Endothelial cell of umbilical vein (primary cell): ENCODE data around the gene BICRA. TPM values are rescaled to one million over a fixed set of nuclear protein-coding genes. Genes with fewer than 3 reads are reported as not detected.

Experiments used
- BruUV-seq: library from RNA; stranded (reverse); fragments of 400-500 nt; replicated peaks from 2 replicates; lab custom pipeline; 2021; lab: Mats Ljungman, UMichigan
- CTCF ChIA-PET: fragments of 300-600, 350-600 bp; sonication (Branson Sonifier 250); formaldehyde crosslinking; loops from one replicate; lab custom pipeline; 2021; ENCODE audit warnings: antibody characterized with exemption, inconsistent platforms; lab: Charles Lee
- POLR2A ChIA-PET: fragments of 300-600, 350-600 bp; sonication (Branson Sonifier 250); formaldehyde crosslinking; loops from one replicate; lab custom pipeline; 2021; ENCODE audit warnings: antibody characterized with exemption, inconsistent platforms; lab: Charles Lee
- DNase-seq: peaks from one replicate; pipeline ENCODE4 v3.0.0-alpha.2; 2011; ENCODE audit warnings: low read depth, low spot score
- FAIRE-seq: peaks from 2 replicates; lab custom pipeline; 2011; peaks lifted over from hg19 to GRCh38; lab: Jason Lieb, UNC
- H2AFZ ChIP-seq: 2 replicates; pipeline ENCODE4 v1.6.0; 2012; ENCODE audit warnings: low read depth, low read length, control low read depth, inconsistent platforms
- H3K27ac ChIP-seq: 2 replicates; pipeline ENCODE4 v1.5.1; 2011; ENCODE audit warnings: low read depth, mild to moderate bottlenecking, control low read depth, low read length, moderate library complexity; ENCODE audit not compliant: insufficient read depth
- H3K27me3 ChIP-seq, 2 experiments: 2 replicates each; pipeline versions ENCODE4 v1.6.0 to v1.6.1; 2011; ENCODE audit warnings: low read length in 2 of 2, mixed read lengths in 1 of 2; ENCODE audit not compliant: control insufficient read depth in 2 of 2, insufficient read depth in 2 of 2
- H3K36me3 ChIP-seq, 2 experiments: 2 replicates in 1 of 2; 3 replicates in 1 of 2; pipeline ENCODE4 v1.5.1; 2011; ENCODE audit warnings: low read length in 2 of 2, mild to moderate bottlenecking in 1 of 2, moderate library complexity in 1 of 2; ENCODE audit not compliant: control insufficient read depth in 2 of 2, insufficient read depth in 2 of 2; ENCODE audit errors: extremely low read depth in 1 of 2
- H3K4me1 ChIP-seq: 3 replicates; pipeline ENCODE4 v1.5.1; 2011; ENCODE audit warnings: mild to moderate bottlenecking, low read length; ENCODE audit not compliant: control insufficient read depth, insufficient read depth; ENCODE audit errors: extremely low read depth
- H3K4me2 ChIP-seq: 2 replicates; pipeline ENCODE4 v1.6.1; 2011; ENCODE audit warnings: low read length, control low read depth, mixed read lengths; ENCODE audit not compliant: insufficient read depth
- H3K4me3 ChIP-seq, 3 experiments: fragments of 200-600 bp in 1 of 3; sonication (generic), shearing (Covaris generic) in 1 of 3; replicated peaks in 1 of 3; 2 replicates each; pipeline ENCODE4 v1.5.1; 2011 to 2016; ENCODE audit warnings: control low read depth in 3 of 3, low read length in 3 of 3, mild to moderate bottlenecking in 2 of 3, inconsistent platforms in 1 of 3, low read depth in 1 of 3, moderate library complexity in 1 of 3; ENCODE audit not compliant: insufficient read depth in 1 of 3
- H3K79me2 ChIP-seq: 2 replicates; pipeline ENCODE4 v1.6.0; 2012; ENCODE audit warnings: low read length, inconsistent platforms; ENCODE audit not compliant: control insufficient read depth, insufficient read depth
- H3K9ac ChIP-seq: replicated peaks from 2 replicates; pipeline ENCODE3; 2011; ENCODE audit warnings: low read length, control low read depth; ENCODE audit not compliant: insufficient read depth; ENCODE audit errors: extremely low read depth
- H3K9me1 ChIP-seq: replicated peaks from 3 replicates; pipeline ENCODE4 v1.6.0; 2011; ENCODE audit warnings: mild to moderate bottlenecking, low read length; ENCODE audit not compliant: control insufficient read depth, insufficient read depth; ENCODE audit errors: extremely low read depth
- H3K9me3 ChIP-seq: replicated peaks from 2 replicates; pipeline ENCODE4 v1.5.1; 2012; ENCODE audit warnings: low read length, inconsistent platforms; ENCODE audit not compliant: control insufficient read depth, insufficient read depth
- H4K20me1 ChIP-seq: replicated peaks from 2 replicates; pipeline ENCODE3; 2011; ENCODE audit warnings: mild to moderate bottlenecking, low read length; ENCODE audit not compliant: control insufficient read depth, insufficient read depth; ENCODE audit errors: extremely low read depth
- EZH2 ChIP-seq: IDR thresholded peaks from 2 replicates; pipeline ENCODE4 v1.6.1; 2012; ENCODE audit warnings: borderline replicate concordance, low read depth, mild to moderate bottlenecking, moderate library complexity, low read length, inconsistent platforms; ENCODE audit not compliant: severe bottlenecking
- FOS ChIP-seq: IDR thresholded peaks from 2 replicates; pipeline ENCODE4 v1.6.1; 2011; ENCODE audit warnings: mild to moderate bottlenecking, low read length, moderate library complexity, borderline replicate concordance; ENCODE audit not compliant: insufficient read depth
- JUN ChIP-seq: IDR thresholded peaks from 2 replicates; pipeline ENCODE4 v1.6.1; 2011; ENCODE audit warnings: borderline replicate concordance, low read depth; ENCODE audit not compliant: insufficient read length, insufficient read depth
- MYC ChIP-seq: IDR thresholded peaks from one replicate; pipeline ENCODE4 v1.6.1; 2011; ENCODE audit warnings: mild to moderate bottlenecking, low read depth, low read length
- POLR2AphosphoS5 ChIP-seq: IDR thresholded peaks from 2 replicates; pipeline ENCODE4 v1.6.1; 2012; ENCODE audit warnings: low read depth, mild to moderate bottlenecking, control low read depth, low read length, moderate library complexity; ENCODE audit not compliant: insufficient read depth
- dilution Hi-C: fragments of 300-500 bp; cut with MboI; formaldehyde crosslinking; loops from one replicate; pipeline ENCODE4 v1.15.0; 2019; ENCODE audit warnings: low sequenced_read_pairs; ENCODE audit not compliant: extremely low pct_ligation_motif_present
- intact Hi-C: fragments of 100-400 bp; cut with micrococcal nuclease; formaldehyde crosslinking; loops from one replicate; pipeline ENCODE4 v1.10.0; 2022
- polyA plus RNA-seq, 4 experiments: library from polyadenylated mRNA; depleted of rRNA in 3 of 4; stranded (reverse) in 3 of 4; unstranded in 1 of 4; fragments of >200 nt; gene quantifications; 2 replicates each; pipeline versions ENCODE4 v1.2.1 to v1.2.3, GENCODE V29; 2011 to 2012; ENCODE audit warnings: missing spikeins in 1 of 4
- total RNA-seq: library from RNA; stranded (reverse); gene quantifications from 2 replicates; pipeline ENCODE4 v1.2.3, GENCODE V29; 2021
- TF ChIP-seq, protein P1 (sequence below), 2 donors: IDR thresholded peaks; 1 replicate in 1 of 2; 2 replicates in 1 of 2; pipeline ENCODE4 v1.5.1; 2011; ENCODE audit warnings: low read length in 2 of 2, mild to moderate bottlenecking in 2 of 2, moderate library complexity in 2 of 2, control low read depth in 1 of 2, inconsistent platforms in 1 of 2, low read depth in 1 of 2; ENCODE audit not compliant: insufficient read depth in 1 of 2; ENCODE audit errors: extremely low read depth in 1 of 2

The BICRA gene
- total and polyA plus RNA-seq, 2 donors (not counting 3 experiments of a cell fraction or from before 2014, with no cell fraction given), result 3.8 to 20.5 TPM

DNA sequence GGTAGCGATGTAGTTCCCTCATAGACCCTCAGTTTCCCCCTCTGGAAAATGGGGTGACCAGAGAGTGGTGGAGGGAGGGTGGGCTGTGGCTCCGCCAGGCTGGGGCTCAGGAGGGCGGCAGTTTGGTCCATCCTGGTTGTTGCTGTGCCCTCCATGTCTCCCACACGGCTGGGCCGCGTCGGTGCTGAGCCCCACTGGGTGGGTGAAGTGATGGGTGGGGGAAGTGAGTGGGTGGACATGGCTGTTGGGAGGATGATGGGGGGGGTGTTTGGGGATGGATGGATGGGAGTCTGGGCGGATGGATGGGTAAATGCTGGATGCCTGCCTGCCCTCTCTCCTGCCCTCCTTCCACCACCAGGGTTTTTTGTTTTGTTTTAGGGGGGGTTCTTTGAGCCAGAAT, 87.7 kb downstream of the BICRA start:
- Histone ChIP-seq H3K4me3 (no peak overlapping the region), H2AFZ (no peak overlapping the region), H3K36me3 (peaks cover 6 to 28% of the 10 kb centered on the region in 2 experiments), H3K9ac (no peak overlapping the region), H3K4me2 (no peak overlapping the region), H3K4me1 (no peaks in the 10 kb centered on the region), H3K27ac (no peak overlapping the region), H3K9me1 (no peaks in the 10 kb centered on the region), H3K27me3 (no peaks in the 10 kb centered on the region), H3K9me3 (no peaks in the 10 kb centered on the region), H4K20me1 (no peaks in the 10 kb centered on the region), H3K79me2 (no peaks in the 10 kb centered on the region)
- no TSS peak for BruUV-seq
- intact Hi-C loops (no loop called here), dilution Hi-C loops (no loop called here)
- DNase-seq (no peak), FAIRE-seq (no peak)
- TF ChIP-seq MYC, result no peak
- TF ChIP-seq JUN, result no peak
- no peak for TF ChIP-seq EZH2
- TF ChIP-seq FOS, result no peak
- TF ChIP-seq POLR2AphosphoS5, result no peak
- ChIA-PET CTCF (interaction anchor here (0.9 to 1.8 kb wide), 2 partner anchors 12 to 260 kb away, joined by 3 to 13 read pairs; no protein-coding TSS in a partner anchor), POLR2A (no interaction called here)

DNA sequence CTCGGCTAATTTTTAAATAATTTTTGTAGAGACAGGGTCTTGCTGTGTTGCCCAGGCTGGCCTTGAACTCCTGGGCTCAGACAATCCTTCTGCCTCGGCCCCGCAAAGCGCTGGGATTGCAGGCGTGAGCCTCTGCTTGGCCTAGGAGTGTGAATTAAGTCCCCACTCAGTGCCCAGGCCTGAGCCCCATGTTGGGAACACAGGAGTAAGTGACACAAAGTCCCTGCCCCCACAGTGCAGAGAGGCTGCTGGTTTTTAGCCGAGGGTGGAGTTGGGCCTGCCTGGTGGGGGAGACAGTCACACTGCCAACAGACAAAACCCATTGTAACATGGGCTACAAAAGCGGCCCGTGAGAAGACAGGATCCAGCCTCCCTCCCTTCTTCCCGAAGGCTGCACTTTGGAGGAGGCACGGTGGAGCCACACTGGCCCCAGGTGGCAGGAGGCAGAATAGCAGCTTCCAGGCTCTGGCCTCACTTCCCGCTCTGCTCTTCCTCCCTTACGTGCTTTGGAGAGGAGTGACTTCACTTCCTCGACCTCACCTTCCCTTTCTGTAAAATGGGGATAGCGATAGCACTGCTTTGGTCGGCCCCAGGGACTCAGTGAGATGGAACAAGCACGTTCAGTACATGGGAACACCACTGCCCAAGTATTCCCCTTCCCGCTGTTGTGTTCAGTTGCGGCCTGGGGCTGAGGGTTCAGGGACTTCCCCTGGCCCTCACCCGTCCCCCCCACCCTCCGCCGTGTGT, 89.1 kb downstream of the BICRA start:
- H3K9ac ChIP-seq, result no peak overlapping the region
- BruUV-seq, result no TSS peak

More for the DNA sequence above, 89.1 kb downstream of the BICRA start:
- intact Hi-C loops, result loop anchor here (1.0 kb wide), 4 partner anchors 90 to 262 kb away; partner anchors contain the start of gene NAPA
- dilution Hi-C loops, result no loop called here
- Histone ChIP-seq H3K9me1 (no peaks in the 10 kb centered on the region), H3K4me1 (no peaks in the 10 kb centered on the region), H2AFZ (no peak overlapping the region), H3K9me3 (no peaks in the 10 kb centered on the region), H4K20me1 (no peaks in the 10 kb centered on the region), H3K4me3 (no peak overlapping the region), H3K27ac (no peak overlapping the region), H3K36me3 (peaks cover 6 to 31% of the 10 kb centered on the region in 2 experiments), H3K79me2 (no peaks in the 10 kb centered on the region), H3K4me2 (no peak overlapping the region), H3K27me3 (no peaks in the 10 kb centered on the region)
- TF ChIP-seq JUN, result no peak
- TF ChIP-seq, protein P1, sequence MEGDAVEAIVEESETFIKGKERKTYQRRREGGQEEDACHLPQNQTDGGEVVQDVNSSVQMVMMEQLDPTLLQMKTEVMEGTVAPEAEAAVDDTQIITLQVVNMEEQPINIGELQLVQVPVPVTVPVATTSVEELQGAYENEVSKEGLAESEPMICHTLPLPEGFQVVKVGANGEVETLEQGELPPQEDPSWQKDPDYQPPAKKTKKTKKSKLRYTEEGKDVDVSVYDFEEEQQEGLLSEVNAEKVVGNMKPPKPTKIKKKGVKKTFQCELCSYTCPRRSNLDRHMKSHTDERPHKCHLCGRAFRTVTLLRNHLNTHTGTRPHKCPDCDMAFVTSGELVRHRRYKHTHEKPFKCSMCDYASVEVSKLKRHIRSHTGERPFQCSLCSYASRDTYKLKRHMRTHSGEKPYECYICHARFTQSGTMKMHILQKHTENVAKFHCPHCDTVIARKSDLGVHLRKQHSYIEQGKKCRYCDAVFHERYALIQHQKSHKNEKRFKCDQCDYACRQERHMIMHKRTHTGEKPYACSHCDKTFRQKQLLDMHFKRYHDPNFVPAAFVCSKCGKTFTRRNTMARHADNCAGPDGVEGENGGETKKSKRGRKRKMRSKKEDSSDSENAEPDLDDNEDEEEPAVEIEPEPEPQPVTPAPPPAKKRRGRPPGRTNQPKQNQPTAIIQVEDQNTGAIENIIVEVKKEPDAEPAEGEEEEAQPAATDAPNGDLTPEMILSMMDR (IDR thresholded peaks at IDR 0.05; ENCODE audit: extremely low read depth in 1 of 2, insufficient read depth in 1 of 2, low read depth in 1 of 2, low read length in 2 of 2), result peak; percentile 97 to 99
- DNase-seq (peak; percentile 79), FAIRE-seq (peak; percentile 96)
- POLR2A ChIA-PET, result no interaction called here
- CTCF ChIA-PET, result interaction anchor here (0.7 to 5.5 kb wide), 17 partner anchors 9 to 270 kb away, joined by 3 to 122 read pairs (median 4); partner anchors contain the start of genes EHD2 and KPTN
